ENCODE measurements around the gene ARHGEF2. TPM values are rescaled to one million over a fixed set of nuclear protein-coding genes. Genes with fewer than 3 reads are reported as not detected.
"Not testable (repeated sequence)": the region's sequence is repeated elsewhere in the genome, so short reads cannot be mapped to it uniquely, and the experiment has no call there.

The ARHGEF2 gene
- total RNA-seq, 1 experiment from 2014 or later = 85.0 TPM

GRCh38 chr1:155931332-155932038 is 46.9 kb downstream of the ARHGEF2 start:
- peak in 1 of 2 experiments; percentile 54 for DNase-seq

GRCh38 chr1:155930725-155931124 is 47.6 kb downstream of the ARHGEF2 start:
- POLR2A ChIA-PET (ENCODE audit: unreplicated experiment) = interaction anchor here (0.5 to 0.6 kb wide), 2 partner anchors 47 to 74 kb away, joined by 3 to 14 read pairs; partner anchors contain the start of gene ARHGEF2
- Histone ChIP-seq H3K4me2 (peak overlapping the region; percentile 95; the same call in 1 of the 2 replicates), H3K4me1 (replicated peaks; ENCODE audit: insufficient read depth) (peaks cover 42% of the 10 kb centered on the region), H4K20me1 (ENCODE audit: insufficient read depth) (peaks cover 58% of the 10 kb centered on the region), H3K27ac (0 out of 2 replicates have a peak overlapping the region, but pooled peaks have one; percentile 92), H3F3A (ENCODE audit: insufficient read depth, low read depth) (peaks cover 75% of the 10 kb centered on the region), H3K36me3 (ENCODE audit: low read depth) (peaks cover 64% of the 10 kb centered on the region), H3K79me2 (ENCODE audit: low read depth) (peaks cover 81% of the 10 kb centered on the region)
- BruUV-seq (replicated peaks); H3K27me3 ChIP-seq (ENCODE audit: insufficient read depth, low read depth); H3K4me3 ChIP-seq; H3K9me3 ChIP-seq (ENCODE audit: insufficient read depth, low read depth); H3K9me2 ChIP-seq (ENCODE audit: insufficient read depth); H2AFZ ChIP-seq; DNase-seq: not testable (repeated sequence)
- intact Hi-C loops (cut with micrococcal nuclease; ENCODE audit: unreplicated experiment) = loop anchor here (5.0 to 10.0 kb wide), 2 partner anchors 72 to 284 kb away; partner anchors contain the start of gene PMF1
- CTCF ChIA-PET = interaction anchor here (0.7 kb wide), 2 partner anchors 11 to 1997 kb away, joined by 3 to 6 read pairs; partner anchors contain the start of gene RXFP4

More at GRCh38 chr1:155931332-155932038, 46.9 kb downstream of the ARHGEF2 start:
- Histone ChIP-seq H3F3A (ENCODE audit: insufficient read depth, low read depth) (peaks cover 74% of the 10 kb centered on the region), H3K4me3 (peak overlapping the region; percentile 84; the same call in 1 of the 2 replicates), H3K79me2 (ENCODE audit: low read depth) (peaks cover 76% of the 10 kb centered on the region), H3K36me3 (ENCODE audit: low read depth) (peaks cover 58% of the 10 kb centered on the region), H4K20me1 (ENCODE audit: insufficient read depth) (peaks cover 51% of the 10 kb centered on the region), H3K4me2 (peak overlapping the region; percentile 95), H3K9me2 (ENCODE audit: insufficient read depth) (no peaks in the 10 kb centered on the region), H2AFZ (no peak overlapping the region), H3K27ac (peak overlapping the region; percentile 92; the same call in 1 of the 2 replicates), H3K4me1 (replicated peaks; ENCODE audit: insufficient read depth) (peaks cover 42% of the 10 kb centered on the region), H3K27me3 (ENCODE audit: insufficient read depth, low read depth) (no peaks in the 10 kb centered on the region), H3K9me3 (ENCODE audit: insufficient read depth, low read depth) (no peaks in the 10 kb centered on the region)
- ChIA-PET CTCF (interaction anchor here (0.7 to 1.3 kb wide), 3 partner anchors 10 to 1998 kb away, joined by 3 to 16 read pairs (median 6); partner anchors contain the start of genes RXFP4 and UBQLN4), POLR2A (ENCODE audit: unreplicated experiment) (interaction anchor here (0.5 to 0.8 kb wide), 7 partner anchors 31 to 938 kb away, joined by 3 to 18 read pairs (median 3); partner anchors contain the start of genes ARHGEF2 and LENEP)
- no TSS peak for BruUV-seq (replicated peaks)
- TF ChIP-seq EZH2 (IDR thresholded peaks at IDR 0.05; ENCODE audit: low read depth) (no peak), CTCF (conservative IDR thresholded peaks at IDR 0.05) (no peak)
- intact Hi-C loops (cut with micrococcal nuclease; ENCODE audit: unreplicated experiment) = loop anchor here (5.0 to 10.0 kb wide), 2 partner anchors 71 to 283 kb away; partner anchors contain the start of gene PMF1

GRCh38 chr1:155929057-155929456 is 49.3 kb downstream of the ARHGEF2 start:
- DNase-seq = no peak
- BruUV-seq (replicated peaks) = no TSS peak
- Histone ChIP-seq H3K9me2 (ENCODE audit: insufficient read depth) (no peaks in the 10 kb centered on the region), H3K4me1 (replicated peaks; ENCODE audit: insufficient read depth) (peaks cover 42% of the 10 kb centered on the region), H4K20me1 (ENCODE audit: insufficient read depth) (peaks cover 64% of the 10 kb centered on the region), H3K4me3 (no peak overlapping the region), H3K4me2 (no peak overlapping the region), H3K9me3 (ENCODE audit: insufficient read depth, low read depth) (no peaks in the 10 kb centered on the region), H3K36me3 (ENCODE audit: low read depth) (peaks cover 79% of the 10 kb centered on the region), H3K79me2 (ENCODE audit: low read depth) (peaks cover 86% of the 10 kb centered on the region), H3K27ac (no peak overlapping the region; the same call in 1 of the 2 replicates), H3K27me3 (ENCODE audit: insufficient read depth, low read depth) (no peaks in the 10 kb centered on the region), H2AFZ (no peak overlapping the region), H3F3A (ENCODE audit: insufficient read depth, low read depth) (peaks cover 83% of the 10 kb centered on the region)
- POLR2A ChIA-PET (ENCODE audit: unreplicated experiment) = no interaction called here
- CTCF ChIA-PET = no interaction called here
- TF ChIP-seq EZH2 (IDR thresholded peaks at IDR 0.05; ENCODE audit: low read depth) = no peak
- TF ChIP-seq CTCF (conservative IDR thresholded peaks at IDR 0.05) = no peak
- intact Hi-C loops (cut with micrococcal nuclease; ENCODE audit: unreplicated experiment) = no loop called here

Data from PC-9 (cell line).